Activated T-cell treated with anti-CD3 and anti-CD28 coated beads for 48 hours (primary cell): ENCODE data around the gene EFS.
A peak's percentile ranks its signal among the peaks of the same experiment; 100 is the strongest.
"Not testable (repeated sequence)": the region's sequence is repeated elsewhere in the genome, so short reads cannot be mapped to it uniquely, and the experiment has no call there.

Source experiments
- DNase-seq: peaks from one replicate; pipeline ENCODE4 v3.0.0-alpha.2; 2020; ENCODE audit warnings: low read depth

EFS gene

GRCh38 chr14:23356662-23357061 lies 8.3 kb downstream of the EFS start:
- DNase-seq = no peak

- no peak for DNase-seq
Observed at GRCh38 chr14:23355871-23356435, 9.0 kb downstream of the EFS start.

GRCh38 chr14:23354990-23355389 lies 10.0 kb downstream of the EFS start:
- no peak for DNase-seq

GRCh38 chr14:23353433-23353780 lies 11.6 kb downstream of the EFS start:
- DNase-seq = no peak

- peak; percentile 24 for DNase-seq
Observed at GRCh38 chr14:23352506-23353432, 12.2 kb downstream of the EFS start, which contains the start of gene SLC22A17. SLC22A17 (minus strand) TSS chr14:23352887.

GRCh38 chr14:23351681-23352505 lies 13.1 kb downstream of the EFS start:
- no peak for DNase-seq

- DNase-seq = no peak
Observed at GRCh38 chr14:23349156-23349845, 15.7 kb downstream of the EFS start.

- DNase-seq = no peak
Observed at GRCh38 chr14:23348297-23348655, 16.7 kb downstream of the EFS start.

GRCh38 chr14:23347406-23348296 lies 17.3 kb downstream of the EFS start:
- DNase-seq = no peak

- no peak for DNase-seq
Observed at GRCh38 chr14:23346693-23347405, 18.1 kb downstream of the EFS start.

GRCh38 chr14:23345987-23346692 lies 18.8 kb downstream of the EFS start:
- DNase-seq = no peak

GRCh38 chr14:23344481-23344880 lies 20.5 kb downstream of the EFS start:
- no peak for DNase-seq

GRCh38 chr14:23339506-23340268 lies 25.3 kb downstream of the EFS start:
- DNase-seq = no peak

- no peak for DNase-seq
Observed at GRCh38 chr14:23335623-23336022, 29.3 kb downstream of the EFS start.

- DNase-seq = peak; percentile 49
Observed at GRCh38 chr14:23327947-23328744, 36.8 kb downstream of the EFS start.

GRCh38 chr14:23326491-23327332 lies 38.3 kb downstream of the EFS start:
- no peak for DNase-seq

GRCh38 chr14:23325746-23326145 lies 39.2 kb downstream of the EFS start:
- not testable (repeated sequence) for DNase-seq
